IMR-90 (cell line): Measurements from ENCODE around the gene IQSEC3. TPM values are rescaled to one million over a fixed set of nuclear protein-coding genes. Genes with fewer than 3 reads are reported as not detected.

Source experiments
- ATAC-seq: fragments of 200-7000 bp; cut with Tn5 transposase; 2 replicates; pipeline ENCODE4 v1.9.1; 2020; ENCODE audit warnings: low read depth, mild to moderate bottlenecking, moderate library complexity
- BruUV-seq: library from RNA; stranded (reverse); fragments of 400-500 nt; replicated peaks from 2 replicates; lab custom pipeline; 2021; lab: Mats Ljungman, UMichigan
- CTCF ChIA-PET: fragments of 300-600 bp; formaldehyde crosslinking; extraction: SDS; loops from one replicate; lab custom pipeline; 2021; ENCODE audit warnings: antibody characterized with exemption; lab: Yijun Ruan, JAX
- POLR2A ChIA-PET: fragments of 300-600 bp; sonication (Branson Sonifier 250); formaldehyde crosslinking; loops from one replicate; lab custom pipeline; 2022; ENCODE audit warnings: antibody characterized with exemption; ENCODE audit not compliant: unreplicated experiment; lab: Charles Lee
- DNase-seq: peaks from one replicate; pipeline ENCODE4 v3.0.0; 2013
- H2AFZ ChIP-seq: replicated peaks from 2 replicates; pipeline ENCODE3; 2013; ENCODE audit warnings: low read length, mild to moderate bottlenecking; ENCODE audit not compliant: poor library complexity
- H2AK5ac ChIP-seq: 2 replicates; pipeline ENCODE4 v1.6.1; 2013; ENCODE audit warnings: low read depth, low read length, inconsistent platforms
- H2AK9ac ChIP-seq: replicated peaks from 2 replicates; pipeline ENCODE3; 2013; ENCODE audit warnings: mild to moderate bottlenecking, low read depth, low read length, moderate library complexity; ENCODE audit not compliant: poor library complexity
- H2BK120ac ChIP-seq: 2 replicates; pipeline ENCODE4 v1.6.1; 2013; ENCODE audit warnings: low read depth, low read length, inconsistent platforms
- H2BK15ac ChIP-seq: 3 replicates; pipeline ENCODE4 v1.6.1; 2013; ENCODE audit warnings: low read depth, low read length, inconsistent platforms
- H2BK20ac ChIP-seq: 2 replicates; pipeline ENCODE4 v1.6.1; 2013; ENCODE audit warnings: low read depth, mild to moderate bottlenecking, inconsistent platforms, low read length, moderate library complexity
- H2BK5ac ChIP-seq: 2 replicates; pipeline ENCODE4 v1.6.1; 2013; ENCODE audit warnings: mild to moderate bottlenecking, low read depth, low read length, inconsistent platforms; ENCODE audit not compliant: poor library complexity, severe bottlenecking
- H3K14ac ChIP-seq: replicated peaks from 2 replicates; pipeline ENCODE4 v1.6.1; 2013; ENCODE audit warnings: low read depth, low read length, inconsistent platforms
- H3K18ac ChIP-seq: 2 replicates; pipeline ENCODE4 v1.6.1; 2013; ENCODE audit warnings: low read depth, low read length, control low read depth
- H3K23ac ChIP-seq: 2 replicates; pipeline ENCODE4 v1.6.1; 2013; ENCODE audit warnings: low read depth, low read length, inconsistent platforms
- H3K27ac ChIP-seq: 2 replicates; pipeline ENCODE4 v1.5.1; 2013; ENCODE audit warnings: mild to moderate bottlenecking, control low read depth, low read length; ENCODE audit not compliant: insufficient read depth
- H3K27me3 ChIP-seq: 2 replicates; pipeline ENCODE4 v1.6.1; 2013; ENCODE audit warnings: low read length; ENCODE audit not compliant: control insufficient read depth, insufficient read depth
- H3K36me3 ChIP-seq: 2 replicates; pipeline ENCODE4 v1.6.1; 2013; ENCODE audit warnings: low read length, mixed read lengths; ENCODE audit not compliant: control insufficient read depth, insufficient read depth
- H3K4ac ChIP-seq: 2 replicates; pipeline ENCODE4 v1.6.1; 2013; ENCODE audit warnings: low read depth, low read length, inconsistent platforms
- H3K4me1 ChIP-seq: 2 replicates; pipeline ENCODE4 v1.6.1; 2013; ENCODE audit warnings: low read length, mixed read lengths; ENCODE audit not compliant: control insufficient read depth, insufficient read depth
- H3K4me2 ChIP-seq: 2 replicates; pipeline ENCODE4 v1.6.1; 2013; ENCODE audit warnings: low read depth, mild to moderate bottlenecking, control low read depth, low read length, moderate library complexity
- H3K4me3 ChIP-seq: 2 replicates; pipeline ENCODE4 v1.5.1; 2013; ENCODE audit warnings: low read depth, mild to moderate bottlenecking, control low read depth, low read length, moderate library complexity; ENCODE audit not compliant: insufficient read depth
- H3K56ac ChIP-seq: 2 replicates; pipeline ENCODE4 v1.6.1; 2013; ENCODE audit warnings: low read length, inconsistent platforms; ENCODE audit not compliant: insufficient read depth; ENCODE audit errors: extremely low read depth
- H3K79me1 ChIP-seq, 2 experiments: 2 replicates each; pipeline ENCODE4 v1.6.1; 2013; ENCODE audit warnings: low read length in 2 of 2, inconsistent platforms in 1 of 2, low read depth in 1 of 2
- H3K9ac ChIP-seq: 2 replicates; pipeline ENCODE4 v1.6.1; 2013; ENCODE audit warnings: low read depth, low read length, control low read depth
- H3K9me1 ChIP-seq: 2 replicates; pipeline ENCODE4 v1.6.1; 2013; ENCODE audit warnings: low read length, inconsistent platforms; ENCODE audit not compliant: insufficient read depth
- H3K9me3 ChIP-seq: 2 replicates; pipeline ENCODE4 v1.6.1; 2013; ENCODE audit warnings: low read length; ENCODE audit not compliant: control insufficient read depth, insufficient read depth
- H4K20me1 ChIP-seq: 2 replicates; pipeline ENCODE4 v1.6.1; 2013; ENCODE audit warnings: low read length, inconsistent platforms; ENCODE audit not compliant: insufficient read depth
- H4K5ac ChIP-seq: 2 replicates; pipeline ENCODE4 v1.6.1; 2013; ENCODE audit warnings: mild to moderate bottlenecking, low read depth, low read length, control low read depth
- H4K8ac ChIP-seq, 2 experiments: 2 replicates each; pipeline ENCODE4 v1.6.1; 2013; ENCODE audit warnings: low read depth in 2 of 2, low read length in 2 of 2, control low read depth in 1 of 2, inconsistent platforms in 1 of 2
- H4K91ac ChIP-seq: 2 replicates; pipeline ENCODE4 v1.6.1; 2013; ENCODE audit warnings: low read depth, low read length, inconsistent platforms; ENCODE audit not compliant: insufficient read depth
- BHLHE40 ChIP-seq: fragments of 150-350 bp; IDR thresholded peaks from 2 replicates; pipeline ENCODE4 v1.6.1; 2016; ENCODE audit warnings: mild to moderate bottlenecking, low read depth, low read length
- CEBPB ChIP-seq: IDR thresholded peaks from 2 replicates; pipeline ENCODE4 v1.6.1; 2012; ENCODE audit warnings: low read depth, low read length, improper control_type of control experiment
- CHD1 ChIP-seq: IDR thresholded peaks from 2 replicates; pipeline ENCODE4 v1.6.1; 2012; ENCODE audit warnings: low read depth, low read length, improper control_type of control experiment
- MAZ ChIP-seq: IDR thresholded peaks from 2 replicates; pipeline ENCODE4 v1.6.1; 2012; ENCODE audit warnings: low read depth, mild to moderate bottlenecking, low read length, improper control_type of control experiment, moderate library complexity, borderline replicate concordance
- MXI1 ChIP-seq: IDR thresholded peaks from 2 replicates; pipeline ENCODE4 v1.6.1; 2012; ENCODE audit warnings: low read depth, mild to moderate bottlenecking, low read length, moderate library complexity, borderline replicate concordance
- NFE2L2 ChIP-seq: fragments of 150-350 bp; IDR thresholded peaks from 2 replicates; pipeline ENCODE4 v1.6.1; 2016; ENCODE audit warnings: low read depth, mild to moderate bottlenecking, low read length
- RAD21 ChIP-seq: IDR thresholded peaks from 2 replicates; pipeline ENCODE4 v1.6.1; 2012; ENCODE audit warnings: low read length, improper control_type of control experiment
- SMC3 ChIP-seq: fragments of 150-350 bp; IDR thresholded peaks from 2 replicates; pipeline ENCODE4 v1.6.1; 2016; ENCODE audit warnings: low read depth, mild to moderate bottlenecking, antibody characterized with exemption, low read length, moderate library complexity
- WGBS, 2 experiments: methylation state at CpG; one replicate each; pipeline versions ENCODE4 v1.1.5 to v1.1.7; 2013; ENCODE audit warnings: missing lambda C conversion rate in 2 of 2; ENCODE audit not compliant: insufficient read length in 1 of 2; ENCODE audit errors: extremely low coverage in 2 of 2; 5-methylcytosine and 5-hydroxymethylcytosine counted together
- dilution Hi-C: fragments of 300-500 bp; cut with HindIII; formaldehyde crosslinking; loops from one replicate; pipeline ENCODE4 v1.14.3; 2018; ENCODE audit warnings: low sequenced_read_pairs; ENCODE audit not compliant: unreplicated experiment
- in situ Hi-C: fragments of 300-500 bp; cut with MboI; formaldehyde crosslinking; loops from 3 replicates; pipeline ENCODE4 v1.14.3; 2019; ENCODE audit warnings: low sequenced_read_pairs, inconsistent platforms, mixed read lengths
- intact Hi-C: fragments of 100-400 bp; cut with micrococcal nuclease; formaldehyde crosslinking; loops from 2 replicates; pipeline ENCODE4 v1.10.0; 2022
- polyA plus RNA-seq, 3 experiments: library from polyadenylated mRNA; depleted of rRNA; stranded (reverse); fragments of >200 nt; gene quantifications; 2 replicates each; pipeline ENCODE4 v1.2.3, GENCODE V29; 2012; ENCODE audit warnings: low replicate concordance in 1 of 3
- total RNA-seq: library from RNA; depleted of rRNA; stranded (reverse); fragments of >200 nt; gene quantifications from 2 replicates; pipeline ENCODE4 v1.2.3, GENCODE V29; 2012
- TF ChIP-seq, protein P1 (sequence below): fragments of 150-350 bp; IDR thresholded peaks from 2 replicates; pipeline ENCODE4 v1.6.1; 2017; ENCODE audit warnings: mild to moderate bottlenecking, antibody characterized with exemption, low read length, low read depth
- TF ChIP-seq, protein P2 (sequence below): conservative IDR thresholded peaks from 2 replicates; pipeline ENCODE4 v1.5.1; 2012; ENCODE audit warnings: mild to moderate bottlenecking, low read depth, low read length, improper control_type of control experiment
- TF ChIP-seq, protein P3 (sequence below): fragments of 150-350 bp; IDR thresholded peaks from 2 replicates; pipeline ENCODE4 v1.6.1; 2016; ENCODE audit warnings: low read depth, mild to moderate bottlenecking, low read length, moderate library complexity, borderline replicate concordance

Gene IQSEC3
- total and polyA plus RNA-seq, 2 of the 4 experiments (the other 2 are of a cell fraction): 0.10 TPM; not detected in 1

DNA sequence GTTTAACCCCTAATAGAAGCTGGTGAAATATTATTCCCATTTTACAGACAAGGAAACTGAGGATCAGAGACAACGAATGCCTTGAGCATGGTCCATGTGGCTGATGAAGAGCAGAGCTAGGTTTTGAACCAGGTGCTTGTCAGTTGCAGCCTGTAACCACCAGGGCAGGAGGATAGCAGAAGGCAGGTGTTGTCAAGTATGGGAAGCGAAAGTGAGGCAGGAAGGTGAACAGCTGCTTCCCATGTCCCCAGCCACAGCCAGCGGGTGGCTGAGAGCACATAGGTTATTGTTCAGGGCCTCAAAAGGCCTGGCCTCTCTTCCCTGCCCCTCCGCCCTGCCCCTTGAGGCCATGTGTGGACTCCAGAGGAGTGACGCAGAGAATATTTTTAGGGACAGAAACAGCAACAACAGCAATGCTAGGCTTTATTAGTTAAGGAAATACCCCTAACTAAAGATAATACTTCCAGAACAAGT is 39.6 kb downstream of the IQSEC3 start:
- no peak overlapping the region for H2BK15ac ChIP-seq
- no peak overlapping the region for H3K9ac ChIP-seq
- no peaks in the 10 kb centered on the region for H3K4me1 ChIP-seq
- intact Hi-C loops (no loop called here), in situ Hi-C loops (no loop called here), dilution Hi-C loops (no loop called here)
- H3K79me1 ChIP-seq: no peaks in the 10 kb centered on the region
- no peak overlapping the region for H3K14ac ChIP-seq
- no TSS peak for BruUV-seq
- H3K9me1 ChIP-seq: no peaks in the 10 kb centered on the region
- POLR2A ChIA-PET: no interaction called here
- no peak overlapping the region for H2AK5ac ChIP-seq
- no peak overlapping the region for H4K8ac ChIP-seq
- CTCF ChIA-PET: no interaction called here
- peaks cover 32% of the 10 kb centered on the region for H3K27me3 ChIP-seq
- no peak overlapping the region for H2AK9ac ChIP-seq
- no peak overlapping the region for H3K27ac ChIP-seq
- no peak overlapping the region for H2BK5ac ChIP-seq
- no peak for ATAC-seq
- no peak for TF ChIP-seq RAD21
- TF ChIP-seq CHD1: no peak
- TF ChIP-seq SMC3: no peak
- no peak for TF ChIP-seq BHLHE40
- no peak for TF ChIP-seq CEBPB
- TF ChIP-seq MXI1: no peak
- TF ChIP-seq, protein P1, sequence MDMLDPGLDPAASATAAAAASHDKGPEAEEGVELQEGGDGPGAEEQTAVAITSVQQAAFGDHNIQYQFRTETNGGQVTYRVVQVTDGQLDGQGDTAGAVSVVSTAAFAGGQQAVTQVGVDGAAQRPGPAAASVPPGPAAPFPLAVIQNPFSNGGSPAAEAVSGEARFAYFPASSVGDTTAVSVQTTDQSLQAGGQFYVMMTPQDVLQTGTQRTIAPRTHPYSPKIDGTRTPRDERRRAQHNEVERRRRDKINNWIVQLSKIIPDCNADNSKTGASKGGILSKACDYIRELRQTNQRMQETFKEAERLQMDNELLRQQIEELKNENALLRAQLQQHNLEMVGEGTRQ: no peak
- TF ChIP-seq, protein P2, sequence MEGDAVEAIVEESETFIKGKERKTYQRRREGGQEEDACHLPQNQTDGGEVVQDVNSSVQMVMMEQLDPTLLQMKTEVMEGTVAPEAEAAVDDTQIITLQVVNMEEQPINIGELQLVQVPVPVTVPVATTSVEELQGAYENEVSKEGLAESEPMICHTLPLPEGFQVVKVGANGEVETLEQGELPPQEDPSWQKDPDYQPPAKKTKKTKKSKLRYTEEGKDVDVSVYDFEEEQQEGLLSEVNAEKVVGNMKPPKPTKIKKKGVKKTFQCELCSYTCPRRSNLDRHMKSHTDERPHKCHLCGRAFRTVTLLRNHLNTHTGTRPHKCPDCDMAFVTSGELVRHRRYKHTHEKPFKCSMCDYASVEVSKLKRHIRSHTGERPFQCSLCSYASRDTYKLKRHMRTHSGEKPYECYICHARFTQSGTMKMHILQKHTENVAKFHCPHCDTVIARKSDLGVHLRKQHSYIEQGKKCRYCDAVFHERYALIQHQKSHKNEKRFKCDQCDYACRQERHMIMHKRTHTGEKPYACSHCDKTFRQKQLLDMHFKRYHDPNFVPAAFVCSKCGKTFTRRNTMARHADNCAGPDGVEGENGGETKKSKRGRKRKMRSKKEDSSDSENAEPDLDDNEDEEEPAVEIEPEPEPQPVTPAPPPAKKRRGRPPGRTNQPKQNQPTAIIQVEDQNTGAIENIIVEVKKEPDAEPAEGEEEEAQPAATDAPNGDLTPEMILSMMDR: no peak
- no peak for TF ChIP-seq NFE2L2
- TF ChIP-seq MAZ: no peak
- TF ChIP-seq, protein P3, sequence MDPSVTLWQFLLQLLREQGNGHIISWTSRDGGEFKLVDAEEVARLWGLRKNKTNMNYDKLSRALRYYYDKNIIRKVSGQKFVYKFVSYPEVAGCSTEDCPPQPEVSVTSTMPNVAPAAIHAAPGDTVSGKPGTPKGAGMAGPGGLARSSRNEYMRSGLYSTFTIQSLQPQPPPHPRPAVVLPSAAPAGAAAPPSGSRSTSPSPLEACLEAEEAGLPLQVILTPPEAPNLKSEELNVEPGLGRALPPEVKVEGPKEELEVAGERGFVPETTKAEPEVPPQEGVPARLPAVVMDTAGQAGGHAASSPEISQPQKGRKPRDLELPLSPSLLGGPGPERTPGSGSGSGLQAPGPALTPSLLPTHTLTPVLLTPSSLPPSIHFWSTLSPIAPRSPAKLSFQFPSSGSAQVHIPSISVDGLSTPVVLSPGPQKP: no peak
- DNase-seq: no peak
- no peak overlapping the region for H3K4ac ChIP-seq
- no peak overlapping the region for H3K56ac ChIP-seq
- no peak overlapping the region for H2AFZ ChIP-seq
- H4K20me1 ChIP-seq: no peaks in the 10 kb centered on the region
- no peak overlapping the region for H2BK120ac ChIP-seq
- no peaks in the 10 kb centered on the region for H3K36me3 ChIP-seq
- no peak overlapping the region for H3K4me3 ChIP-seq
- 40% methylated on average over 1 of the region's 5 CpGs; no CpG with 5 or more reads in 1 of the 2 experiments for WGBS, 2 experiments
- H3K18ac ChIP-seq: no peak overlapping the region
- H3K9me3 ChIP-seq: no peaks in the 10 kb centered on the region
- no peak overlapping the region for H3K23ac ChIP-seq
- no peak overlapping the region for H4K5ac ChIP-seq
- no peak overlapping the region for H2BK20ac ChIP-seq
- no peak overlapping the region for H4K91ac ChIP-seq
- H3K4me2 ChIP-seq: no peak overlapping the region
